Activated naive CD8-positive, alpha-beta T cell treated with anti-CD3 and anti-CD28 coated beads, Interleukin-2, amount 50 U/mL, for 24 hours (primary cell): ENCODE measurements around the gene ANGEL1.

ENCODE experiments used
- ATAC-seq: fragments of 150-1000 bp; cut with Tn5 transposase; one replicate; pipeline ENCODE4 v1.10.0; 2021
- DNase-seq: peaks from one replicate; pipeline ENCODE4 v3.0.0; 2021
- H3K27ac Mint-ChIP-seq: one replicate; pipeline ENCODE4 v1.8.0; 2021; ENCODE audit warnings: mild to moderate bottlenecking, mixed read lengths
- H3K27me3 Mint-ChIP-seq: one replicate; pipeline ENCODE4 v1.8.0; 2021; ENCODE audit warnings: mixed read lengths
- H3K36me3 Mint-ChIP-seq: one replicate; pipeline ENCODE4 v1.8.0; 2021; ENCODE audit warnings: low read depth, mixed read lengths
- H3K4me1 Mint-ChIP-seq: one replicate; pipeline ENCODE4 v1.8.0; 2021; ENCODE audit warnings: mixed read lengths
- H3K4me3 Mint-ChIP-seq: one replicate; pipeline ENCODE4 v1.8.0; 2021; ENCODE audit warnings: mild to moderate bottlenecking, moderate library complexity, mixed read lengths
- H3K9me3 Mint-ChIP-seq: one replicate; pipeline ENCODE4 v1.8.0; 2021; ENCODE audit warnings: mixed read lengths

The ANGEL1 gene

DNA sequence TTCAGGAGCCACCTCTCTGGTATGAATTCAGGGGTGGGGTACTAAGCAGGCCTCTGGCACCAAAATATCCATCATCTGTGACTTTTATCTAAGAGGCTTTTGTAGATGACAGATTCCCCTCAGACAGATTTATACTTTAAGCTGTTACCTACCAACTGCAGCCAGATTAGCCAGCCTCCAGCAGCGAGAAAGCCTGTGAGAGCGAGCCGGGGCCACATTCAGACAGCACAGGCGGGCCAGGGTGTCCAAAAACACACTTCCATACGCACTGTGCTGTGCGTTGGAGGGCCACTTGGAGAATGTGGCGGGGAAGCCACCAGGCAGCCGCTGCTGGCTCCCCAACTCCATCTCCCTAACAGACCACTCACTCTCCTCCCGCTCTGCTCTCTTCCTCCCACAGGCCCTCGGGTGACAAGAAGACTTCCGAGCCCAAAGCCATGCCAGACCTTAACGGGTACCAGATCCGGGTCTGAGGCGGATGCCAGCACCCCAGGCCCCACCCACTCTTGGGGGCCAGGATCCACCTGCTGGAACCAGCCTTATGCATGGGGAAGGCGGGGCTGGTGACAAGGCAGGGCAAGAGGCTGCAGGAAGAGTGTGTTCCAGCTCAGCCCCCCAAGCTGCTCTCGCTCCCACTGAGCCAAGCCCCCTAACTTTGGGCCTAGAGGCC lies 34.0 kb downstream of the ANGEL1 start:
- no peak for DNase-seq
- Mint-ChIP-seq H3K4me1 (peaks cover 24% of the 10 kb centered on the region), H3K4me3 (no peak overlapping the region), H3K27me3 (no peaks in the 10 kb centered on the region), H3K36me3 (no peaks in the 10 kb centered on the region), H3K27ac (no peak overlapping the region), H3K9me3 (no peaks in the 10 kb centered on the region)
- no peak for ATAC-seq

DNA sequence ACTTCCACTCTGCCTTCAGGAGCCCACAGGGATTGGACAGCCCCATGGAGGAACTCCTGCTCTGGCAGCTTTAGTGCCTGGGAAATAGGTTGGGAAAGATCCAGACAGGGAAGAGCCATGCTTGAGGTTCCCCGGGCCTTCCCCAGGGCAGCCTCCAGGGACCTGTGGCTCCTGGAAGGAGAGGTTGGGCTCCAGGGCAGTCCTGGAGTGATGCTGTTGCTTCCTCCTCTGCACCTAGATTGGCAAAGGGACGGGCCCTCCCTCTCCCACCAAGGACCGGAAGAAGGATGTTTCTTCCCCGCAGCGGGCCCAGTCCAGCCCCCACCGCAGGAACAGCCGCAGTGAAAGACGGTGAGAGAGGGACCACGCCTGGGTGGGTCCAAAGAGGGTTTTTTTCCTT lies 35.0 kb downstream of the ANGEL1 start:
- Mint-ChIP-seq H3K4me3 (no peak overlapping the region), H3K4me1 (peaks cover 23% of the 10 kb centered on the region), H3K27me3 (no peaks in the 10 kb centered on the region), H3K36me3 (no peaks in the 10 kb centered on the region), H3K9me3 (no peaks in the 10 kb centered on the region), H3K27ac (no peak overlapping the region)
- DNase-seq (no peak), ATAC-seq (no peak)

DNA sequence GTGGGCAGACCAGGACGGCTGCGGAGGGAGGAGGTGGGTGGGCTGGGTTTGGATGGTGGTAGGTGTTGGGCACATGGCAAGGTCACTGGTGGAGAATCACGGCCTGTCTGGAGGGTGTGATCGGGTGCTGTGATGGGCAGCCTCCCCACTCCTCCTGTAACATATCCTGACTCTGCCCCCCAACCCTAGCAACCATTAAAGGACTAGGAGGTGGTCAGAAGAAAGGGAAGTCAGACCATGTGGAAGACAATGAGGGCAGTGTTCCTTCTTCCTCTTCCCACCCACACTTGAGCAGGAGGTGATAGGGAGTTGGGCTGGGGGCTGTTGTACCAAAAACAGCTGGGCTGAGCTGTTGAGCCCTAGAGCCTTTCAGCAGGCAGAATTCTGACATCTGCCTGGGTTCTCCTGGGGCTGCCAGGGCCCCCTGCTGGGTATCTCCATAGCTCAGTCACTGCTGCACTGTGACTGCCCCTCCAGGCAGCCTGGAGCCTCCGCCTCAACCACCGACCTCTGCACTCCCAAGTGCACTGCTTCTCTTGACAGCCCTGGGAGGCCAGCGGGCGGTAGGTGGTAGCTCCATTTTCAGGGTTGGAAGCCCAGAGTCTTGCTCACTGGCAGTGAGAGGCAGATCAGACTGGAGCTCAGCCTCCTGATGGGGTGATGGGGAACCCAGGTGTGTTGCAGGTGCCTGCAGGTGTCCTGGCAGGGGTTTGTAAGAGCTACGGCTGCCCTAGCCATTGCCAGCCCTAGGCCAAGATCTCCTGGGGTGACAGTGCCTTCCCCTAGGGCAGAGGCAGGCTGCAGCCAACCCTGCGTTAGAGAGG lies 36.0 kb downstream of the ANGEL1 start:
- H3K27me3 Mint-ChIP-seq: peaks cover under 1% of the 10 kb centered on the region
- DNase-seq: no peak
- peaks cover 18% of the 10 kb centered on the region for H3K4me1 Mint-ChIP-seq
- no peaks in the 10 kb centered on the region for H3K9me3 Mint-ChIP-seq
- no peak overlapping the region for H3K4me3 Mint-ChIP-seq
- ATAC-seq: no peak
- no peaks in the 10 kb centered on the region for H3K36me3 Mint-ChIP-seq
- H3K27ac Mint-ChIP-seq: no peak overlapping the region

DNA sequence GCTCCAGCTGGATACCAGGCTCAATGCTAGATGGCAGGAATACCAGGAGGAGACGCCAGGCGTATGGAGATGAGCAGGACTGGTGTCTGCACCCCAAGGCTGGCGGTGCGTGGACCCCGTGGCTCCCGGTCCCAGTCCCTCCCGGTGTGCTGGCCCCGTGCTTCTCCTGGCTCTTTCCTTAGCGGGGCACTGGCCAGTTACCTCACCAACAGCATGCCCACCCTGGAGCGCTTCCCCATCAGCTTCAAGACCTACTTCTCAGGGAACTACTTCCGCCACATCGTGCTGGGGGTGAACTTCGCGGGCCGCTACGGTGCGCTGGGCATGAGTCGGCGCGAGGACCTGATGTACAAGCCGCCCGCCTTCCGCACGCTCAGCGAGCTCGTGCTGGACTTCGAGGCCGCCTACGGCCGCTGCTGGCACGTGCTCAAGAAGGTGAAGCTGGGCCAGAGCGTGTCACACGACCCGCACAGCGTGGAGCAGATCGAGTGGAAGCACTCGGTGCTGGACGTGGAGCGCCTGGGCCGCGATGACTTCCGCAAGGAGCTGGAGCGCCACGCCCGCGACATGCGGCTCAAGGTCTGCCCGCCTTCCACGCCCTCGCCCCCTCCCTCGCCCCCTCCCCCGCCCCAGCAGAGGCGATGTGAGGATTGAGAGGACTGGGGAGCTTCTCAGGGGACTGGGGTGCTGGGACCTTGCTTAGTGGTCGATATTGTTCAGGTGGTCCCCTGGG lies 36.8 kb downstream of the ANGEL1 start:
- no peaks in the 10 kb centered on the region for H3K36me3 Mint-ChIP-seq
- no peak for DNase-seq
- no peak overlapping the region for H3K27ac Mint-ChIP-seq

DNA sequence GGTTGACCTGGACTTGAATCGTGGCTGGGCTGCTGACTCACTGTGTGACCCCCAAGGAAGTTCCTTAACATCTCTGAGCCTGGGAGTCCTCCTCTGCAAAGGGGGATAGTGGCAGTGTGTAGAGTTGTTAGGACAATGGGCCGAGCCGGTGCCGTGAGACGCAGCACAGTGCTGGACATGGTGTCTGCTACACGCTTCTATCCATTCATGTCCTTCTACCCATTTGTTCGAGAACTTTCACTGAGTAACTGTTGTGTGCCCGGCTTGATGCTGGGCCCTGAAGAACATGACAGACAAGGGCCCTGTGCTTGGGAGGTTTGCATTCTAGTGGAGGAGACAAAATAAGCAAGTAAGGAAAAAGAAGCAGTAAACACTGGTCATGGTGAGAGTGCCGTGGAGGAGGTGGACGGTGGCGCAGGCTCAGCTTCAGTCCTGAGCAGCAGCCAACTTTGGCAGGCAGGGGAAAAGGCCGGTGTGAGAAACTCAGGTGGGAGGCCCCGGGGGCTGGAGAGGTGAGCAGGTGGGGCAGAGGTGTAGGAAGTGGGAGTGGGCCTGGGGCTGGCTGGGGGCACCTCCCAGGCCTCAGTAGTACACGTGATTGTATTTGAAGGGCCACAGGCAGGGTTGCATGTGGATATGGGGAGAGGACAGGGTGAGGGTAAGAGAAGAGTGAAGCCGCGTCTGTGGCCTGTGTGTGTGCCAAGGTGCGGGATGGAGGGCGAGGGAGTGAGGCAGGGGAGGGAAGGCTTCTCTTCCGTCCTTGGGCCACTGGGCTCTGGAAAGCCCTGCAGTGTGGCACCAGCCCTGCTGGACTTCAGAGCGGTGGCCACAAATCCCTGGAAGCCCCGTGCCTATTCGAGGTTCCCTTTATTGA lies 37.6 kb downstream of the ANGEL1 start:
- DNase-seq (no peak), ATAC-seq (no peak)
- Mint-ChIP-seq H3K36me3 (no peaks in the 10 kb centered on the region), H3K4me3 (no peak overlapping the region), H3K4me1 (peaks cover 16% of the 10 kb centered on the region), H3K9me3 (no peaks in the 10 kb centered on the region), H3K27ac (no peak overlapping the region), H3K27me3 (peaks cover 3% of the 10 kb centered on the region)

More for the DNA sequence above, 36.8 kb downstream of the ANGEL1 start:
- no peak for ATAC-seq
- H3K4me1 Mint-ChIP-seq: peaks cover 16% of the 10 kb centered on the region
- H3K4me3 Mint-ChIP-seq: no peak overlapping the region
- H3K27me3 Mint-ChIP-seq: peaks cover 3% of the 10 kb centered on the region
- H3K9me3 Mint-ChIP-seq: no peaks in the 10 kb centered on the region

DNA sequence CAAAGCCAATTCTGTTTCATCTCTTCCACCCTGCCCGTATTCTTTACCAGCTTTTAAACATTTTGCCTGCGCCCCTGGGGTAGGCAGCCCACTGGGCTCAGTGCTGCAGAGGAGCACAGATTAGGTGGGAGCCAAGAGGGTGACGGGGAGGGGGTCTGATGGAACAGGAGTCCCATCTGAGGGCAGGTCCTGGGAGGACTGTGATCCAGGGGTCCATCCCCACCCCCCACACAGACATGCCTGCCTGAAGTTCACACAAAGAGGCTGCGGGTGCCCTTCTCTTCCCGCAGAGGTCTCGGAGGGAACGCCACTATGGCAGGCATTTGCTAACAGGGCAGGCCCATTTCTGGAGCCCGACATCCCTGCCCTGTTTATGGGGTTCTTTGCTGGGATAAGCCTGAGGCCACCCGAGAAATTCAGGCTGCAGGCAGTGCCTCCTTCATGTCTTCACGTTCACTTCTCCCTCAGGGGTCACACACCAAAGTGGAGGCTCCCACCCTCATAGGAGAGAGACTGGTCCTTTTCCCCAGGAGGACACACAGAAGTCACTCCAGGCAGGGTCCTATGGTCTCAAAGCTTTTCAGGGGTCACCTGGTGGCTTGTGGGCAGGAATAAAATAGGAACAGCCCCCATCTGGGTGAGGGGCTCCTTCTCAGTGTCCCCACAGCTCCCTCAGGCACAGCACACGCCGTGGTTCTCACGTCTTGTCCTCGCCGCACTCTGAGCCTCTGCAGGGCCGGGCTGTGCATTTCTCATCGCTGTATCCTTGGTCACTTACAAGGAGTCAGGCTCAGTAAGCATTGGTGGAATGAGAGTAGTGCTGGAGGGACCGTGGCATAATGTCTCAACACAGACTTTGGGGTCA lies 38.5 kb downstream of the ANGEL1 start:
- Mint-ChIP-seq H3K36me3 (no peaks in the 10 kb centered on the region), H3K4me1 (peaks cover 16% of the 10 kb centered on the region), H3K27me3 (peaks cover 3% of the 10 kb centered on the region), H3K27ac (no peak overlapping the region), H3K4me3 (no peak overlapping the region), H3K9me3 (no peaks in the 10 kb centered on the region)
- DNase-seq: no peak
- no peak for ATAC-seq

DNA sequence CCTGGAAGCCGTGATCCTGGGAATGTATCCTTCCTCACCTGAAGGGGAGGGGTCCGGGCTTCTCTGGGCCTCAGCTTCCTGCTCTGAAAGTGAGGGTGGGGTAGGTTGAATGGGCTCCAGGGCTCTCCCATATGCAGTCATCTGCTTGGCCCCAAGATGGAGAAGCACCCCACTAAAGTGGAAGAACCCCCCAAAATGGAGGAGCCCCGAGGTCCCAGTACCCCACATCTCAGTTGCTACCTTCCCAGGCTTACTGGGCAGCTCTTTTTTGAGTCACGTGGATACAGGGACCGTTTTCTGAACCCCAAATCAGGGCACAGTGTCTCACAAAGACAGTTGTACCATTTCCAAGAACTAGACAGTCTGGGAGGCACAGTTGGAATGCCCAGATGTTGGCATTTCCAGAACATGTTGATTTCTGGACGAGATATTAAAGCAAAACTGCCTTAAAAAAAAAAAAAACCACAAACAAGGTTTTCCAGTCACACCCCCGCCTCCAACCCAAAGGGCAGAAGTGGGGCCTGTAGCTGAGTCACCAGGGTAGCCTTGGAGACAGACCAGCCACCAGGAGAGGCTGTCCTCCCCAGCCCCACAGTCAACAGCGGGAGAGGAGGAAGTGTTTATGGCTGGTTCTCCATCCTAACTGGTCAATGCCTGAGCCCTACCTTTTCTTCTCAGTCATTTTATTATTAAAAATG lies 39.3 kb downstream of the ANGEL1 start:
- Mint-ChIP-seq H3K9me3 (no peaks in the 10 kb centered on the region), H3K36me3 (no peaks in the 10 kb centered on the region), H3K27ac (no peak overlapping the region), H3K4me3 (no peak overlapping the region), H3K4me1 (peaks cover 23% of the 10 kb centered on the region), H3K27me3 (peaks cover 3% of the 10 kb centered on the region)
- DNase-seq (peak; percentile 49), ATAC-seq (peak; percentile 82)

DNA sequence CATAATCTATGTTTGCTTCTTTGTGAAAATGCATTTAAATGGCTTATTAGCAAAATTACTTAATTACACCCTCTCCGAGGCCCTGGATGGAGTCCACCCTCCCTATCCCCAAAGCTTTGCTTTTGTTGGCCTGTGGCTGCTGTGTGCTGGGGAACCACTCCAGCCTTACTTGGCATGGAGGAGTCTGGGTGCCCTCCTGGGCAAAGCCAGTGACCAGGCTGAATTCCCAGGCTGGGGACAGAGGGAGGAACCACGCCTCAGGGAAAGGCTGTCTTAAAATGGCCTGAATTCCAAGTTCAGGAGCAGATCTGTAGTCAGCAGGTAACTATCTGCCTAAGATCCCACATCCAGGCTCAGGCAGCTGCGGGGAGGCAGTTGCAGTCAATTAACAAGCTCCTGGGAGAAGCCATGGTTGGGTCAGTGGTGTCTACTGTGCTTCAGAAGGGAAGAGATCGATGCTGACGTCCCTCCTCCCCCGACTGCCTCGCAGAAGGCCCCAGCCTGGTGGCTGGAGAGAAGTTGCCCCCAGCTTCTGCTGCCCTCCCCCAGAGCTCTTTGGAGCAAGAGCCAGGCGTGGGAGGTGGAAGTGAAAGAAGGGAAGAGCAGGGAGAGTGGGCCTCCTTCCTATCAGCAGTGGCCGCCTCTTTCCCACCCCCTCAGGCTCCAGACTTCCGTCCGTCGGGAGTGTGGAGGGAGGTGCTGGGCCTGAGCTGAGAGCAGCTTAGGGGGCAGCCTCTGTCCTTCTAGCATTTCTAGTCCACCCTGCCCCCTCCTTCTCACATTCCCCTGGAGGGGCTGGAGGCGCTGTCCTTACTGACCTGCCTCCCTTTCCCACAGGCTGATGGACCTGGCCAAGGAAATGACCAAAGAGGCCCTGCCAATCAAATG lies 40.1 kb downstream of the ANGEL1 start:
- Mint-ChIP-seq H3K4me3 (no peak overlapping the region), H3K4me1 (peaks cover 30% of the 10 kb centered on the region), H3K36me3 (no peaks in the 10 kb centered on the region), H3K27ac (no peak overlapping the region), H3K27me3 (peaks cover 3% of the 10 kb centered on the region), H3K9me3 (no peaks in the 10 kb centered on the region)
- ATAC-seq (no peak), DNase-seq (no peak)

DNA sequence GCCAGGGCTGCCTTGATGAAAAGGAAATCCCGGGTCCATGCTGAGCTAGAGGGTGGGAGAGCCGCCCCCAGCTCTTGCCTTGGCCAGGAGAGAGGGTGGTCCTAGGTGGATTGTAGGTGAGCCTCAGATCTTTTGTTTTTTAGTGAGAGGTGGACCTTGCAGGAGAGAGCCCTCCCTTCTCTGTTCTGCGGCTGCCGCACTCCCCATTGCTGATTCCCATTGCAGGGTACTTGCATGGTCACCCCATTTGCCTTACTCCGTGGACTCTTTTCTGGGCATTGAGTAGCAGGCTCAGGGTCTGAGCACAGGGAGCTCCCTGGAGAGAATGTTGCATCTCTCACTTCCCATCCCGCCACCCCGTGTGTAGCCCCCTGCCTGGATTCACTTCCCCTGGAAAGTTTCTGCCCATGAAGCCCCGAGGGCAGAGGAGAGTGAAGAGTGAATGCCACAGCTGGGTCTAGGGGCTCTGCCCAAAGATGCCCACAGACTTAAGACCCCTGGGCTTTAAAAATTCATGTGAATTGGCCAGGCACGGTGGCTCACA lies 41.2 kb downstream of the ANGEL1 start:
- H3K9me3 Mint-ChIP-seq: no peaks in the 10 kb centered on the region
- H3K4me1 Mint-ChIP-seq: peaks cover 31% of the 10 kb centered on the region
- ATAC-seq (no peak), DNase-seq (no peak)
- no peaks in the 10 kb centered on the region for H3K36me3 Mint-ChIP-seq
- H3K27me3 Mint-ChIP-seq: peaks cover 3% of the 10 kb centered on the region
- no peak overlapping the region for H3K27ac Mint-ChIP-seq
- H3K4me3 Mint-ChIP-seq: no peak overlapping the region

DNA sequence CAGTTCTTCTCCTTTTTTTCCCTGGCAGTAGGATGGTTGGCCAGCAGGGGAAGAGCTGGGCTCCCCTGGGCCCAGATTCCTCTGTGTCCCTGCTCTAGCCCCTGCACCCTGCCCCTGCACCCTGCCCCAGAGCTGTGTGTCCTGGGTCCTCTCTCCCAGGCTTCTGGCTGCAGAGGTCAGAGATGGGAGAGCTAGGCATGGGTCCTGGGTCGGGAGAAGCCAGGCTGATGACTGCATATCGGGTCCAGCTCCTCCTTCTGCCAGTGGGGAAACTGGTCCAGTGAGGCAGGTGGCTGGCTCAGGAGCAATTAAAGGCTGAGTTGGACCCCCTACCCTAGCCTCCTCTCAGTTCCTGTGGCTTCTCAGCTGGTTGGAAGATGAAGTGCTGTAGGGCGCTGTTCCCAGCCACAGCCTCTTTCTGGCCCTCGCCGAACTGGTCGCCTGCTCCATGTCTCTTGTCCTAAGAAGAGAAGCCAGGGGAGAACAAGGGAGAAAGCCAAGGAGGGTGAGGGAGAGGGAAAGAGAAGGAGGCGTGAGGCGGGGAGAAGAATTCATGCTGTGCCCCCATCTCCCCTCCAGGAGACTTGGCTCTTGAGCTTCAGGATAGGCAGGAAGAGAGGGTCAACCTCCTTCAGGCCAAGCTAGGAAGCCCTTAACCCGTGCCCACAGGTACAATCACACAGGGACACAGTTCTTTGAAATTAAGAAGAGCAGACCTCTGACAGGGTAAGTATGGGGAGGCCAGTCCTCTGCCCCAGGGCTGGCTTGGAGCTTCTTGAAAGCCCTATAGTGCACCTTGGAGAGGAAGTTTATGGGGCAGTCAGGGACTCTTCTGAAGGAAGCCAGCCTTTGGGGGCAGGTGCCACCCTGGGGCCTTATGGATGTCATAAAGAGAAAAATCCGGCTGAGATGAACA lies 41.9 kb downstream of the ANGEL1 start:
- H3K27ac Mint-ChIP-seq: no peak overlapping the region
- ATAC-seq: no peak

DNA sequence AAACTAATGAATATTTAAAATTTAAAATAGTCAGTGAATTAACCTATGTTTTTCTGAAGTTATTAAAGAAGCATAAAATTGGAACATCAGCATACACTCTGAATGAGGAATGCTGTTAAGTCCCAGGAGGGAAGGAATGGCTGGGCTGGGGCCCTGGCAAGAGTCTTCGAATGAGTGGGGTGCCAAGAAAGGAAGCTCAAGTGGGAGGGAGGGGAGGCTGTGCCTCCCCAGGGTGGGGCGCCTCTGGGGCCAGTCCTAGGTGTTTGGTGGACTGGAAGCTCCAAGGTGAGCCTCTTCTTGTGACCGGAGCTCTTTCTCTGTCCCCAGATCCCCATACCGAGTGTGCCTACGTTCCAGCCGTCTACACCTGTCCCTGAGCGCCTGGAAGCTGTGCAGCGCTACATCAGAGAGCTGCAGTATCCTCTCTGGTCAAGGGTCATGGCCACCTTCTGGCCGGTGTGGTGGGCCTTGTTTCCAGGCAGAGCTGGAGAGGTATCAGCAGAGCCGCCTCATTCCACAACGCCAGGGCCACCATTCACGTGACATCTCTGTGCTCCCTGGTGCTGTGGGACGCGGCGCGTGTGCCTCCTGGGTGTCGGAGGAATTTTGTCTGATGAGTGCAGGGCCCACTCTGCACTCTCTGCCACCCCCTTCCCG lies 42.9 kb downstream of the ANGEL1 start:
- ATAC-seq: no peak
- H3K36me3 Mint-ChIP-seq: no peaks in the 10 kb centered on the region

More for the DNA sequence above, 41.9 kb downstream of the ANGEL1 start:
- no peaks in the 10 kb centered on the region for H3K9me3 Mint-ChIP-seq
- H3K27me3 Mint-ChIP-seq: peaks cover 3% of the 10 kb centered on the region
- H3K4me1 Mint-ChIP-seq: peaks cover 31% of the 10 kb centered on the region
- DNase-seq: no peak
- H3K4me3 Mint-ChIP-seq: no peak overlapping the region
- no peaks in the 10 kb centered on the region for H3K36me3 Mint-ChIP-seq

More for the DNA sequence above, 42.9 kb downstream of the ANGEL1 start:
- no peak for DNase-seq
- Mint-ChIP-seq H3K27ac (no peak overlapping the region), H3K27me3 (peaks cover 7% of the 10 kb centered on the region), H3K4me3 (no peak overlapping the region), H3K9me3 (no peaks in the 10 kb centered on the region), H3K4me1 (peaks cover 31% of the 10 kb centered on the region)
